SKM-1 (cell line): ENCODE results near the gene PFDN5.

ENCODE experiments used
- DNase-seq: peaks from one replicate; lab custom pipeline; 2025; ENCODE audit not compliant: unreplicated experiment; lab: John Stamatoyannopoulos, UW

PFDN5 gene

GRCh38 chr12:53295070-53295890 lies at the start of gene PFDN5:
TSS of gene PFDN5 (plus strand) at chr12:53295542. CDS start at chr12:53295568, 26 bp downstream.
- DNase-seq: peak; percentile 26

DNA sequence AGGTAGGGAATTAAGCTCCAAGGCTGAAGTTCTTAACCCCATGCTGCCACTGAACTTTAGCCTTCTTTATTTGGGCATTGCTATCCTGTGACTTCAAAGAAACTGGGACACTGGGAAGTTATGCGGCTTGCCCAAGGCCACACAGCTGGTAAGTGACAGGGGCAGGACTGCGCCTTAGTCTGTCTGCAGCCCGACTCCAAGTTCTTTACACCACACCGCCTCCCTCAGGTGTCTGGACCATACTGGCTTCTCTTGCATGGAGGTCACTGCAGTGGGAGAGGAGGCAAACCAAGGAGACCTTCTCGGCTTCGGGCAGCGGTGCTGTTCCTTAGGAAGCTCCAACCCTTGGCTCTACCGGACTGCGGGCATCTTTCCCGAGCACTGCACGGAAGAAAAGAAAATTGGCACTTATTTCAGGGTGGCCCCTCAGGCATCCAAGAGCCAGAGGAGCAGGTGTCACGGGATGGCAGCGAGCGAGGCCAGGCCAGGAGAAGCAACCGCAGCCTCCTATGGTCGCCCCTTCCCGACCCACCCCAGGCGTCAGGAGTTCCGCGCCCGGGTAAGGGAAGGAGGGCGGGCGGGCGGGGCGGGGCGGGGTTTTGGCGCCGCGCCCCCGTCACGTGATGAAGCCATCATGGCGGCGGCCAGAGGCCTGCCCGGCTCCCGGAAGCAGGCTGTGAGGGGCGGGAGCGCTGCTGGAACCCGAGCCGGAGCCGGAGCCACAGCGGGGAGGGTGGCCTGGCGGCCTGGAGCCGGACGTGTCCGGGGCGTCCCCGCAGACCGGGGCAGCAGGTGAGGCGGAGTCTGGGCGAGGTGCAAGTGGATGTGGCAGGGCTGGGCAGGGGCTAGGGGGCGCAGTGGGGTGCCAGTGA lies 43.6 kb upstream of the PFDN5 start:
- DNase-seq: no peak

GRCh38 chr12:53252349-53252916 lies 42.9 kb upstream of the PFDN5 start:
- DNase-seq: no peak

DNA sequence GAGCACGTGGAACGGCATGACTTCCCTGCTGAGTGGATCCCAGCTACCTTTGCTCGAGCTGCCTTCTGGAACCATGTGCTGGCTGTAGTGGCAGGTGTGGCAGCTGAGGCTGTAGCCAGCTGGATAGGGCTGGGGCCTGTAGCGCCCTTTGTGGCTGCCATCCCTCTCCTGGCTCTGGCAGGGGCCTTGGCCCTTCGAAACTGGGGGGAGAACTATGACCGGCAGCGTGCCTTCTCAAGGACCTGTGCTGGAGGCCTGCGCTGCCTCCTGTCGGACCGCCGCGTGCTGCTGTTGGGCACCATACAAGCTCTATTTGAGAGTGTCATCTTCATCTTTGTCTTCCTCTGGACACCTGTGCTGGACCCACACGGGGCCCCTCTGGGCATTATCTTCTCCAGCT lies 42.0 kb upstream of the PFDN5 start:
- DNase-seq: no peak

- DNase-seq: no peak
These were observed 40.4 kb upstream of the PFDN5 start for GRCh38 chr12:53254816-53255545.

DNA sequence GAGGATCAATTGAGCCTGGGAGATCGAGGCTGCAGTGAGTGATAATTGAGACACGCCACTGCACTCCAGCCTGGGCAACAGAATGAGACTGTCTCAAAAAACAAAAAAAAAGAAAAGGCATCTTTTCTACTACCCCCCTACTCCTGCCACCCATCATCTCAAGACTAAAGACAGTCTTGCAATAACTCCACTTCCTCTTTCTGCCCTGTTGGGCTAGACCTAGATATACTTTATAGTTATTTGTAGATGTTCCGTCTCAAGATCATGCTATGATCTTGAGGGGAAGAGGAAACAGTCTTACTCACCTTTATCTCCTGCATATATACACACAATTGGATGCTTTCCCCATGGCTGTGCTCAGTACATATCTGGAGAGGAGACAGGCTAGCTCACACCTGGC lies 39.3 kb upstream of the PFDN5 start:
- DNase-seq: no peak

- no peak for DNase-seq
These were observed 36.5 kb upstream of the PFDN5 start for GRCh38 chr12:53258541-53259539.

DNA sequence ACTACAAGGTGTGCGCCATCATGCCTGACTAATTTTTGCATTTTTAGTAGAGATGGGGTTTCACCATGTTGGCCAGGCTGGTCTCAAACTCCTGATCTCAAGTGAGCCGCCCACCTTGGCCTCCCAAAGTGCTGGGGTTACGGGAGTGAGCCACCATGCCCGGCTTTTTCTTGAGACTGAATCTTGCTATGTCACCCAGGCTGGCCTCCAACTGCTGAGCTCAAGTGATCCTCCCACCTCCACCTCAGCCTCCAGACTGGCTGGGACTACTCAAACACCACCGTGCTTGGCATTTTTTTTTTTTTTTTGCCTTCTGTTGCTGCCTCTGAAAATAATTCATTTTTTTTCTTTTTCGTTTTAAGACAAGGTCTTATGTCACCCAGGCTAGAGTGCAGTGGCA lies 35.5 kb upstream of the PFDN5 start:
- DNase-seq: no peak

DNA sequence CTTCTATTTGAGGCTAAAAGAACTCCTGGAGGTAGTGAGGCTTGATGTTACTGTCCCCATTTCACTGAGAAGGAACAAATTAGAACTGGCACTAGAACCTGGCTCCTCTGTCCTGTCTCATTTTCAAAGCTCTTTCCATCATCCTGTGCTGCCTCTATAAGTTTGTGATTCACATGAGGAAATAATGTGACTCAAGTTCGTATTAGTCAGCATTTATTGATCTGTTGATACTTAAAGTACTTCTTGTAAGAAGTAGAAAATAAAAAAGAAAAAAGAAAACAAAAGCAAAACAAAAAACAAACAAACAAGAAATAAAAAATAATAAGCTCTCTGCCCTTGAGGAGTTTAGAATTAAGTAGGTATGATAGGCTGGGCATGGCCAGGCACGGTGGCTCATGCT lies 29.6 kb upstream of the PFDN5 start:
- no peak for DNase-seq

DNA sequence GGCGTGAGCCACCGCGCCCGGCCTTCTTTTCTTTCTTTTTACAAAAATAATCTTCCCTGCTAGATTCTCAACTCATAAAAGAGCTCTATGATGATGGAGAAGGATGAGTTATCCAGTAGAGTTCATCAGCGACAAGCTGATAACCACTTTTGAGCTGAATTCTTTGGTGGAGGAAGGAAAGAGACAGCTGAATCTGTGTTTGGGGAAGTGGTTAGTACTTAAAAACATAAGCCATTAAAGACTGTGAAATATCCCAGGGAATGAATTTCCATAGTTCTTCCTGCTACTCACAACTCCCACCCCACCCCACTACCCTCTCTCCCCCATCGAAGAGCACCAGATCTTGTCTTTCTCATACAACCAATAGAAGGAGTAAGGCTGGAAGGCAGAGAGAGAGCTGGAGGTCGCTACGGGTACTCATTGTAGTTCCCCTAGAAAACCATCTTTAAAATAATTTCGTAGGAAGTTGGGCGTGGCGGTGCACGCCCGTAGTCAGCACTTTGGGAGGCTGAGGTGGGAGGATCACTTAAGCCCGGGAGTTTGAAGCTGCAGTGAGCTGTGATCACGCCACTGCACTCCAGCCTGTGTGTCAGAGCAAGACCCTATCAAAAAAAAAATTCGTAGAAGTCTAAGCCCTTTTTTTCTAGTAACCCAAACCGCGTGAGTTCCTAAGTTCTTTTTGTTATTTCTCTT lies 27.9 kb upstream of the PFDN5 start:
- no peak for DNase-seq

- peak; percentile 17 for DNase-seq
These were observed 27.2 kb upstream of the PFDN5 start, which contains the start of gene ESPL1 for GRCh38 chr12:53267999-53268629. TSS of gene ESPL1 (plus strand) at chr12:53268299. CDS start at chr12:53268767, 468 bp downstream.

GRCh38 chr12:53268630-53269562 lies 26.4 kb upstream of the PFDN5 start:
- DNase-seq: no peak

DNA sequence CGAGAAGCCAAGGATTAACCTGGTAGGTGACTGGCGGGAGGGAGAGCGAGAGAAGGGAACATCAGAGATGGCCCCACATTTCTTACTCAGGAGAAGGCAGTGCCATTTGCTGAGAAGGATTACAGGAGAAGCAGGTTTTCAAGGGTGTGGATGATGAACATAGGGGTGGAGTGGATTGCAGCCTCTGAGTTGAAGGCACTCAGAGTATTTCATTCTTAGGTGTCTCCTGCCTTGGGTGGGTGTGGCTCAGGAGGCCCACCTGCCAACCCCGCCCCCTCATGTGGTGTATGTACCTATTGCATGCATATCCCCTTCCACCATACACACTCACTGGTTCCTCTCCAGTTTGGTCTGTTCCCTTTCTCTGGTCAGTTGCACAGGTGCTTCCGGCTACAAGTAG lies 20.9 kb upstream of the PFDN5 start:
- no peak for DNase-seq

DNA sequence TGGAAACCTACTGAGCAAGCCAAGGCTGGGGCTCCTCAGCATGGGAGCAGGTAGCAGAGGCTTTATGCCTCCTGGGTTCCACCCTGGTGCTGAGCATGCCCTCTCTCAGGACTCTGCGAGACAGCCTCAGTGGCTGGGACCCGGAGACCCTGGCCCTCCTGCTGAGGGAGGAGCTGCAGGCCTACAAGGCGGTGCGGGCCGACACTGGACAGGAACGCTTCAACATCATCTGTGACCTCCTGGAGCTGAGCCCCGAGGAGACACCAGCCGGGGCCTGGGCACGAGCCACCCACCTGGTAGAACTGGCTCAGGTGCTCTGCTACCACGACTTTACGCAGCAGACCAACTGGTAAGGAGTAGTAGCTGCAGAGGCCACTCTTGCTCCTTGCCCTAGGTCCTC lies 18.8 kb upstream of the PFDN5 start:
- no peak for DNase-seq

DNA sequence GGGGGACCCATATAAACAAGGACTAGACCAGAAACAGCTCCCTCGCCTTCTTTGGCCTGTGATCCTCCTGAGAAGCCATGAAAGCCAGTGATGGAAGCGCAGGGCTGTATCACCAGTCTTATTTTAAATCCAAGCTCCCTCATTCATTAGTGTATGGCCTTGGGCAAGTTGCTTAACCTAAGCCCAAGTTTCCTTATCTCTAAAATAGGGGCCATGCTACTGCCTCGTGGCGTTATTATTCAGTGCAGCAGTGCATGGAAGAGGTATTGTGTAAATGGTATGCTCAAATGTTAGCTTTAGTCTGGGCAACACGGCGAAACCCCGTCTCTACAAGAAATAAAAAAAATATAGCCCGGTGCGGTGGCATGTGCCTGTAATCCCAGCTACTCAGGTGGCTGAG lies 17.4 kb upstream of the PFDN5 start:
- DNase-seq: no peak

DNA sequence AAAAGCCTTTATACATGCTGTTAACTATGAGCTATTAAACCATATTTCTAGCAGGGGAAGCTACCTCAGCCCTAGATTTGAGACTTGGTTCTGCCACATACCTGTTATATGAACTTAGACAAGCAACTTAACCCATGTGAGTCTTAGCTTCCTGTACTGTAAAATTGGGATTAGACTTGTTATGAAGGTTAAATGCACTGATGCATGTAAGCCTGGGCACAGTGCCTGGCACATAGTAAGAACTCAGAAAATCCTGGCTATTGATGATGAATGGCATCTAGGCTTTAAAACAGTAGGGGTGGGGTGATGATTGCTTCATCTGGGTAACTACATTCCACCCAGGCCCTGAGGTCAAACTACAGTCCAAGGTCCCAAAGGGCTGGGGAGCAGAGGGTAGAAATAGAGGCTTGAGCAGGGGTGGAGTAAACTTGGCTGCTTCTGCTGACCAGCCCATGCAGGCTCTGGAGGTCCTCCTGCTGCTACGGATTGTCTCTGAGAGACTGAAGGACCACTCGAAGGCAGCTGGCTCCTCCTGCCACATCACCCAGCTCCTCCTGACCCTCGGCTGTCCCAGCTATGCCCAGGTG lies 16.0 kb upstream of the PFDN5 start:
- DNase-seq: no peak

DNA sequence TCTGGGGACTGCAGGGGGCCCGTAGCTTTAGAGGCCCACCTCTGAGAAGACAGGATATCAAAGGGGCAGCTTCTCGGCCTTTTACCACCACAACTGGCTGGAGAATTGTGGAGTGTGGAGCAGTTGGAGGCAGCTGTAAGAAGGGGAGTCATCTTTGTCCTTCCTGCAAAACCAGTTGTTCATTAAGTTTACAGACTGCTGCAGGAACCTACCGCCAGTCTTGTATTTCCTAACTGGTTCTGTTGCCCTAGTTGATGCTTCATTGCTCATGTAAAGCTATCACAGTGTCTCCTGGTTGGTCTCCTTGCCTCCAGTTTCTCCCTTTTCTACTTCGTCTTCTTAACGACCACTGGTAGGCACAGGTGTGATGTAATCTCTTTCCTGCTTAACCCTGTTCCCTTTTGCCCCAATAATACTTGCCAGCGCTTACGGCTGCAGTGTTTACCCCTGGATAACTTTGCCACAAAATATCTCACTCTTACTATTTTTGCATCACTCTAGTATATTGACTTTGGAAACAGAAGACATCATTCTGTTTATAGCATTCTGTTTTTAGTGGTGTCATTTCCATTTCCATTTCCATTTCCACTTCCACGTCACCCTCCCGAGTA lies 15.3 kb upstream of the PFDN5 start:
- DNase-seq: no peak
